ENCODE measurements around the gene SRPK2. TPM values are rescaled to one million over a fixed set of nuclear protein-coding genes. Genes with fewer than 3 reads are reported as not detected.

Gene SRPK2
- total RNA-seq, 2 donors from 2014 or later, result 26.5 to 31.1 TPM

DNA sequence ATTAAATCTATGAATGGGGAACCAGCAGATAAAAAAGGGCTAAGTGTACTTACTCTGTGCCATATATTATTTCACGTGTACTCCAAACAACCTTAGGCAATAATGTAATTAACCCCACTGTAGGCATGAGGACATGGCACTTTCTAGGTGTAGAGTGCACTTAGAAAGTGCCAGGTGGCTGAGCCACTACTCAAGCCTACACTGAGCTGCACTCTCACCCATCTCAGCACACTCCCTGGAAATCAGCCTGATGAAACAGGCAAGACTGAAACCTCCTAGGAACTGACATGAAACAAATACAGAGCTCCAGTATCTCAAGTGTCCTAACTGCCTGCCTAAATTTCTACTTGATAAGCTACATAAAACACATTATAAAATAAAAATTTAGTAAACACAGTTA is 227.4 kb downstream of the SRPK2 start:
- Histone ChIP-seq H3K4me1 (ENCODE audit: control insufficient read depth in 1 of 2, low read depth in 2 of 2) (no peaks in the 10 kb centered on the region), H3K27me3 (replicated peaks; ENCODE audit: insufficient read depth) (no peaks in the 10 kb centered on the region), H3K27ac (no peak overlapping the region), H3K36me3 (peaks cover 7% of the 10 kb centered on the region), H3K9me3 (no peaks in the 10 kb centered on the region), H3K4me3 (no peak overlapping the region)
- ATAC-seq (ENCODE audit: insufficient number of reproducible peaks, low FRiP score, low read depth) (no peak), DNase-seq (ENCODE audit: low spot score) (no peak)
- TF ChIP-seq, protein P1, sequence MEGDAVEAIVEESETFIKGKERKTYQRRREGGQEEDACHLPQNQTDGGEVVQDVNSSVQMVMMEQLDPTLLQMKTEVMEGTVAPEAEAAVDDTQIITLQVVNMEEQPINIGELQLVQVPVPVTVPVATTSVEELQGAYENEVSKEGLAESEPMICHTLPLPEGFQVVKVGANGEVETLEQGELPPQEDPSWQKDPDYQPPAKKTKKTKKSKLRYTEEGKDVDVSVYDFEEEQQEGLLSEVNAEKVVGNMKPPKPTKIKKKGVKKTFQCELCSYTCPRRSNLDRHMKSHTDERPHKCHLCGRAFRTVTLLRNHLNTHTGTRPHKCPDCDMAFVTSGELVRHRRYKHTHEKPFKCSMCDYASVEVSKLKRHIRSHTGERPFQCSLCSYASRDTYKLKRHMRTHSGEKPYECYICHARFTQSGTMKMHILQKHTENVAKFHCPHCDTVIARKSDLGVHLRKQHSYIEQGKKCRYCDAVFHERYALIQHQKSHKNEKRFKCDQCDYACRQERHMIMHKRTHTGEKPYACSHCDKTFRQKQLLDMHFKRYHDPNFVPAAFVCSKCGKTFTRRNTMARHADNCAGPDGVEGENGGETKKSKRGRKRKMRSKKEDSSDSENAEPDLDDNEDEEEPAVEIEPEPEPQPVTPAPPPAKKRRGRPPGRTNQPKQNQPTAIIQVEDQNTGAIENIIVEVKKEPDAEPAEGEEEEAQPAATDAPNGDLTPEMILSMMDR (IDR thresholded peaks at IDR 0.05), result no peak

DNA sequence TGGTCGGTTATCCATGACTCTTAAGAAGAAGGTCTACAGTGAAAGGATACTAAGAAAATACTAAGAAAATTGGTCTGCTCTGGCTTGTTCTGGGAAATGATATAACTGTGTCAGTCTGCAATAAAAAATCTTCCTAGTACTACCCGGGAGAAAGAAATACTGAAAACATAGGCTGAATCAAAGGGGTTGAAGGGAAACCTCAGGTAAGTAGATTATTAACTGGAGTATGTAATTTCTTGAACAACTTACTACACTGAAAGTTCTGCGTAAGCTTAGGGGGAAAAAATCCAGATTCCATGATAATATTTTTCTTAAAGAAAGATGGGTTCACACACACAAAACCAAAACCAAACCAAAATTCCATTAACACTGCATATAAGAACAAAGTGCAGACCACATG is 231.4 kb downstream of the SRPK2 start:
- Histone ChIP-seq H3K27me3 (replicated peaks; ENCODE audit: insufficient read depth) (no peaks in the 10 kb centered on the region), H3K27ac (no peak overlapping the region), H3K4me3 (no peak overlapping the region), H3K9me3 (no peaks in the 10 kb centered on the region), H3K36me3 (no peaks in the 10 kb centered on the region), H3K4me1 (ENCODE audit: control insufficient read depth in 1 of 2, low read depth in 2 of 2) (no peaks in the 10 kb centered on the region)
- no peak for ATAC-seq (ENCODE audit: insufficient number of reproducible peaks, low FRiP score, low read depth)
- TF ChIP-seq, protein P1 (IDR thresholded peaks at IDR 0.05), result no peak
- no peak for DNase-seq (ENCODE audit: low spot score)

DNA sequence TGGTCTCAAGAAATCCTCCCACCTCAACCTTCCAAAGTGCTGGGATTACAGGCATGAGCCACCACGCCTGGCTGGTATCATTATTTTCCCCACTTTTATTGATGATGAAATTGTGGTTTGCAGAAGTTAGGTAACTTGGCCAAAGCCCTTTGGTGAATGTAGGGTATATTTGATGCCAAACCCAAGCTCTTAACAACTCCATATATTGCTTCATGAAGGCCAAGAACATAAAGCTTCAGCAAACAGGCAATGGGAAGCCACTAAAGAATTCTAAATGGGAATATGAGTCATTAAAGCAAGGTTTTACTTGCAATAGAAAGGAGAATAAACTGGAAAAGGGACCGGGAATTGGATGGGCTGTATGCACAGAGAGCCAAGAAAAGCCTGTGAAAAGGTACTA is 232.0 kb downstream of the SRPK2 start:
- Histone ChIP-seq H3K27ac (no peak overlapping the region), H3K4me3 (no peak overlapping the region), H3K9me3 (no peaks in the 10 kb centered on the region), H3K4me1 (ENCODE audit: control insufficient read depth in 1 of 2, low read depth in 2 of 2) (no peaks in the 10 kb centered on the region), H3K27me3 (replicated peaks; ENCODE audit: insufficient read depth) (no peaks in the 10 kb centered on the region), H3K36me3 (no peaks in the 10 kb centered on the region)
- DNase-seq (ENCODE audit: low spot score) (no peak), ATAC-seq (ENCODE audit: insufficient number of reproducible peaks, low FRiP score, low read depth) (no peak)
- TF ChIP-seq, protein P1 (IDR thresholded peaks at IDR 0.05), result no peak

DNA sequence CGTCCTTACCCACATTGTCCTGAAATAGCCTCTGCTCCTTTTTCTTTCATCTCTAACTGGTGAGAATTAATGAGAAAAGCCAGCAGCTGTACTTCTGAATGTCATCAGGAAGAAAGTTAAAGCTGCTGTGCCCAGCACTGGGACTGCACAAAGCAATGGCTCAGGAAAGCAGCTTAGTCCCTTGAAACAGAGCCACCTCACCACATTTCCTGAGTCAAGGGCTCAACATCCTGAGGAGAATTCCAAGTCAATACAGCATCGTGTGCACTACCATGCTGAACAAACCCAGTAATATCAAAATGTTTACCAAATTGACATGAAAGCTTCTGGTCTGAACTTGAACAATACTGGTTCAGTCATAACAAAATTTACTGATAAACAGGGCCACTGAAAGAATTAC is 234.6 kb downstream of the SRPK2 start:
- H3K27me3 ChIP-seq (replicated peaks; ENCODE audit: insufficient read depth), result no peaks in the 10 kb centered on the region
- no peak for ATAC-seq (ENCODE audit: insufficient number of reproducible peaks, low FRiP score, low read depth)

DNA sequence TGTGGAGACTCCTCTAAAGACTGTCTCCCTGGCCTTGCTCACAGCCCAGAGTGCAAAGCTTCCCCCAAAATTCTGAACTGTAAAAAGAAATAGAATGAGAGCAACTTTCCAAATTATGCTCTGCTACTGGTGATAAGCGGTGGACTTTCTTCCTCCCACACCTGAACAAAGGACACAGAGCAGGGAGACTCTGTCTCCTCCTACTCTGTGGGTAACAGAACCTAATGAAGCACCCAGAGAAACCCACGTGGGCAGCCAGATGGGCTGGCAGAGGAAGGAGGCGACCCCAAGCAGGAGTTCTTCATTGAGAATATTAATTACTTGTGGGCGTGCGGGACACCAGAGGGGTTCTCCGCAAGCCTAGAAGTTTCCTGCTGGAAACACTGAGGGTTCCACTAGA is 235.2 kb downstream of the SRPK2 start:
- H3K4me3 ChIP-seq, result no peak overlapping the region
- ATAC-seq (ENCODE audit: insufficient number of reproducible peaks, low FRiP score, low read depth) (no peak), DNase-seq (ENCODE audit: low spot score) (no peak)
- H3K27ac ChIP-seq, result no peak overlapping the region
- no peaks in the 10 kb centered on the region for H3K9me3 ChIP-seq
- peaks cover 0 to 6% of the 10 kb centered on the region in 2 donors for H3K4me1 ChIP-seq (ENCODE audit: control insufficient read depth in 1 of 2, low read depth in 2 of 2)
- TF ChIP-seq, protein P1 (IDR thresholded peaks at IDR 0.05), result no peak
- no peaks in the 10 kb centered on the region for H3K36me3 ChIP-seq
- H3K27me3 ChIP-seq (replicated peaks; ENCODE audit: insufficient read depth), result no peaks in the 10 kb centered on the region

More for the DNA sequence above, 234.6 kb downstream of the SRPK2 start:
- H3K36me3 ChIP-seq, result no peaks in the 10 kb centered on the region
- no peaks in the 10 kb centered on the region for H3K9me3 ChIP-seq
- TF ChIP-seq, protein P1 (IDR thresholded peaks at IDR 0.05), result no peak
- no peak for DNase-seq (ENCODE audit: low spot score)
- H3K27ac ChIP-seq, result no peak overlapping the region
- no peak overlapping the region for H3K4me3 ChIP-seq
- H3K4me1 ChIP-seq (ENCODE audit: control insufficient read depth in 1 of 2, low read depth in 2 of 2), result peaks cover 0 to 6% of the 10 kb centered on the region in 2 donors

Data from thoracic aorta (tissue), 2 donors.